ENCODE results near the gene PAX5. TPM values are rescaled to one million over a fixed set of nuclear protein-coding genes. Genes with fewer than 3 reads are reported as not detected.

Gene PAX5
- polyA plus RNA-seq, 5 donors: 0.12 to 0.31 (median 0.15) TPM

- no peak for DNase-seq
Observed at GRCh38 chr9:36837431-36838405, 196.3 kb downstream of the PAX5 start.

GRCh38 chr9:36836486-36836885, 197.6 kb downstream of the PAX5 start:
- DNase-seq: no peak

- DNase-seq: no peak
Observed at GRCh38 chr9:36835271-36835996, 198.6 kb downstream of the PAX5 start.

GRCh38 chr9:36834736-36835135, 199.3 kb downstream of the PAX5 start:
- DNase-seq: no peak

GRCh38 chr9:36833954-36834353, 200.1 kb downstream of the PAX5 start:
- DNase-seq: no peak

GRCh38 chr9:36832164-36832795, 201.8 kb downstream of the PAX5 start:
- DNase-seq: no peak

GRCh38 chr9:36831381-36832161, 202.5 kb downstream of the PAX5 start:
- DNase-seq: no peak

GRCh38 chr9:36828611-36829013, 205.5 kb downstream of the PAX5 start:
- DNase-seq: no peak

- no peak for DNase-seq
Observed at GRCh38 chr9:36827593-36827992, 206.5 kb downstream of the PAX5 start.

GRCh38 chr9:36826581-36826980, 207.5 kb downstream of the PAX5 start:
- DNase-seq: no peak

- DNase-seq: no peak
Observed at GRCh38 chr9:36825179-36825578, 208.9 kb downstream of the PAX5 start.

GRCh38 chr9:36823934-36824333, 210.1 kb downstream of the PAX5 start:
- no peak for DNase-seq

- no peak for DNase-seq
Observed at GRCh38 chr9:36823466-36823865, 210.6 kb downstream of the PAX5 start.

GRCh38 chr9:36822201-36822600, 211.9 kb downstream of the PAX5 start:
- peak in 1 of 2 donors; percentile 3 for DNase-seq

- no peak for DNase-seq
Observed at GRCh38 chr9:36820392-36820861, 213.6 kb downstream of the PAX5 start.

- DNase-seq: peak; percentile 8 to 26
Observed at GRCh38 chr9:36818965-36819870, 214.8 kb downstream of the PAX5 start.

GRCh38 chr9:36818242-36818938, 215.7 kb downstream of the PAX5 start:
- DNase-seq: peak; percentile 19 to 31

GRCh38 chr9:36817160-36817834, 216.8 kb downstream of the PAX5 start:
- no peak for DNase-seq

- no peak for DNase-seq
Observed at GRCh38 chr9:36816371-36816770, 217.7 kb downstream of the PAX5 start.
